Measurements from ENCODE around the gene MAP2K4. TPM values are rescaled to one million over a fixed set of nuclear protein-coding genes. Genes with fewer than 3 reads are reported as not detected.

The MAP2K4 gene
- total and polyA plus RNA-seq, 2 of the 8 experiments (the other 6 are each of a cell fraction or from before 2014, with no cell fraction given): 14.2 to 37.3 TPM

DNA sequence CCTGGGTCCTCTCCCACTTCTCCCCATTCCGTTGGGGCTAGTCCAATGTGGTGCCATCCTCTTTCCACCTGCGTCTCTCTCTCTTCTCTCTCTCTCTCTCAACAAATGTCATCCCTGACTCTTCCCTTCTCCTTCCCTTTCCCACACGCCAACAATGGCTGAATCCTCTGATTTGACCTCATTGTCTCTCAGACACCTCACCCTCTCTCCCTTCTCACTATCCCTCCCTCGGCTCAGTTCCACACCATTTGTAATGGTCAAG is 22.8 kb upstream of the MAP2K4 start:
- H3K36me3 ChIP-seq (ENCODE audit: control insufficient read depth in 2 of 4, insufficient read depth in 4 of 4, low read length in 3 of 4): no peaks in the 10 kb centered on the region
- peak overlapping the region; percentile 90 for H3K27ac ChIP-seq (ENCODE audit: low read depth, low read length)
- peak overlapping the region; percentile 76 for H4K91ac ChIP-seq (replicated peaks; ENCODE audit: insufficient read length, low read length)
- H2BK20ac ChIP-seq (ENCODE audit: low read length): 0 out of 2 replicates have a peak overlapping the region, but pooled peaks have one; percentile 56
- 0 out of 4 replicates have a peak, but pooled peaks cover 0 to 6% of the 10 kb centered on the region in 2 experiments for H3K79me2 ChIP-seq (ENCODE audit: control insufficient read depth in 1 of 2, insufficient read depth in 2 of 2, low read length in 2 of 2)
- ChIA-PET POLR2A (ENCODE audit: partially characterized antibody) (interaction anchor here (0.7 to 3.4 kb wide), 16 partner anchors 9 to 1429 kb away, joined by 3 to 49 read pairs (median 6); partner anchors contain the start of gene MAP2K4), CTCF (ENCODE audit: partially characterized antibody) (interaction anchor here (0.6 to 2.6 kb wide), 5 partner anchors 9 to 29 kb away, joined by 3 to 14 read pairs (median 4); no protein-coding TSS in a partner anchor)
- no peaks in the 10 kb centered on the region for H3K9me3 ChIP-seq (ENCODE audit: insufficient read depth in 2 of 2, low read depth in 1 of 2, low read length in 1 of 2)
- no peaks in the 10 kb centered on the region for H3K27me3 ChIP-seq (replicated peaks in 1 of 4; ENCODE audit: control insufficient read depth in 3 of 4, extremely low read depth in 1 of 4, insufficient read depth in 3 of 4, low read length in 3 of 4)
- no peak overlapping the region for H3K14ac ChIP-seq (ENCODE audit: insufficient read length)
- DNase-seq (ENCODE audit: low read depth in 1 of 2, low spot score in 2 of 2) (no peak), FAIRE-seq (no peak)
- H3K56ac ChIP-seq (replicated peaks; ENCODE audit: insufficient read length, low read depth, low read length): no peak overlapping the region
- H2BK5ac ChIP-seq (ENCODE audit: low read depth, low read length): peak overlapping the region; percentile 96
- no peak overlapping the region for H3K23ac ChIP-seq (ENCODE audit: insufficient read length)
- H2BK12ac ChIP-seq (ENCODE audit: low read depth, low read length): peak overlapping the region; percentile 95; the same call in 1 of the 2 replicates
- H3K18ac ChIP-seq (ENCODE audit: extremely low read depth, low read length): peak overlapping the region; percentile 93
- no peak overlapping the region for H2BK120ac ChIP-seq (replicated peaks; ENCODE audit: low read depth, low read length)
- peak overlapping the region; percentile 71; the same call in 1 of the 2 replicates for H2AK5ac ChIP-seq (ENCODE audit: low read depth, low read length)
- H3K79me1 ChIP-seq (ENCODE audit: low read depth, low read length): no peaks in the 10 kb centered on the region
- H3K9ac ChIP-seq (replicated peaks in 1 of 4; ENCODE audit: extremely low read depth in 1 of 4, low read depth in 3 of 4, low read length in 3 of 4): peak overlapping the region in 3 of 4 experiments; percentile 90 to 96 (median 91); a peak in 6 of 7 replicates
- H3K4me3 ChIP-seq (ENCODE audit: extremely low read depth in 1 of 4, insufficient read depth in 2 of 4, low read depth in 3 of 4, low read length in 4 of 4): peak overlapping the region; percentile 75 to 90 (median 80)
- no peaks in the 10 kb centered on the region for H4K20me1 ChIP-seq (replicated peaks in 1 of 2; ENCODE audit: control insufficient read depth in 1 of 2, insufficient read depth in 2 of 2, low read length in 2 of 2)
- peak overlapping the region; percentile 89; the same call in 1 of the 2 replicates for H4K8ac ChIP-seq (ENCODE audit: extremely low read depth, insufficient read depth, low read length)
- TF ChIP-seq SAP30 (IDR thresholded peaks at IDR 0.05; ENCODE audit: insufficient read depth, insufficient replicate concordance, low read length) (no peak), EZH2 (IDR thresholded peaks at IDR 0.05; ENCODE audit: low read depth, low read length, severe bottlenecking) (no peak), SIRT6 (IDR thresholded peaks at IDR 0.05; ENCODE audit: low read length) (no peak), KDM1A (IDR thresholded peaks at IDR 0.05; ENCODE audit: borderline replicate concordance, low read length) (no peak), SRF (IDR thresholded peaks at IDR 0.05; ENCODE audit: low read depth, low read length) (no peak)
- H3K23me2 ChIP-seq (ENCODE audit: low read depth, low read length): peaks cover 7% of the 10 kb centered on the region
- H2AFZ ChIP-seq (ENCODE audit: low read length): peak overlapping the region; percentile 95
- H2BK15ac ChIP-seq (ENCODE audit: low read length): peak overlapping the region; percentile 97
- peak overlapping the region; percentile 48 for H4K5ac ChIP-seq (ENCODE audit: insufficient read length, low read depth, low read length)
- H3K4ac ChIP-seq (replicated peaks; ENCODE audit: insufficient read length, low read depth, low read length): peak overlapping the region; percentile 3
- H3K4me2 ChIP-seq (ENCODE audit: insufficient read depth in 1 of 2, low read depth in 2 of 2, low read length in 2 of 2): peak overlapping the region; percentile 81 to 99
- WGBS, 2 experiments (ENCODE audit: extremely low coverage in 1 of 2, insufficient coverage in 1 of 2, insufficient read length in 1 of 2, insufficient replicate concordance in 2 of 2, low coverage in 1 of 2, low lambda C conversion rate in 2 of 2, missing lambda C conversion rate in 1 of 2): 65% methylated on average over 4 of the region's 4 CpGs; no CpG with 5 or more reads in 1 of the 2 experiments
- 0 out of 7 replicates have a peak, but pooled peaks cover 0 to 4% (median under 1%) of the 10 kb centered on the region in 4 experiments for H3K4me1 ChIP-seq (replicated peaks in 1 of 4; ENCODE audit: control insufficient read depth in 3 of 4, insufficient read depth in 4 of 4, low read length in 3 of 4)
